ENCODE measurements around the gene THEMIS2. TPM values are rescaled to one million over a fixed set of nuclear protein-coding genes. Genes with fewer than 3 reads are reported as not detected.
"Not testable (repeated sequence)": the region's sequence is repeated elsewhere in the genome, so short reads cannot be mapped to it uniquely, and the experiment has no call there.

The THEMIS2 gene
- total RNA-seq: 10 to 100 TPM in 1 of 6 experiments, 1 to 10 TPM in 5; 3.3 to 14.3 (median 7.6) TPM
- long read RNA-seq: 0 reads

DNA sequence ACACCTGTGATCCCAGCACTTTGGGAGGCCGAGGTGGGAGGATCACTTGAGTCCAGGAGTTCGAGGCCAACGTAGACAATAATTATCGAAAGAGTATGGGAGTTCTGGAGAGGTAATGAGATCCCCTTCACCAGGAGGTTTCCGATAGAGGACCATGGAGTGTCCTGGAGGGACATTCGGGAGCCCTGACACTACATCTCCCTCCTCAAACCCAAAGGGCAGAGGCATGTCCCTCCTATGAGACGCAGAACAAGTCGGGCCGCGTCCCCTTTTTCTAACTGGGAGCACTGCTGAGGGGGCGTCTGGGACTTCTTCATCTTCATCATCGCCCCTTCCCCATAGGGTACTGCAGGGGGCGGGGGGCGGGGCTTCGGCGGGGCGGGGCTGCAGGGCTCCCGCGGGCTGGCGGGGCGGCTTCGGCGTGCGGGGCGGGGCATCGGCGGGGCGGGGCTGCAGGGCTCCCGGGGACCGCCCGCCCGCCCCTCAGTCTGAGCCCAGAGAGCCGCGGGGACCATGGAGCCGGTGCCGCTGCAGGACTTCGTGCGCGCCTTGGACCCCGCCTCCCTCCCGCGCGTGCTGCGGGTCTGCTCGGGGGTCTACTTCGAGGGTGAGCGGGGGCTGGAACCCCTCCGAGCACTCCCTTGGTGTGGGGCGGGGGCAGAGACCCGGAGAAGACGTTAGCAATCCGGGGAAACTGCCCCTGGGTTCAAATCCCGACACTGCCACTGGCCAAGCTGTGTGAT, at the start of gene THEMIS2:
Gene THEMIS2, plus strand, starts transcription at position 486 of the 743 bp plus-strand sequence. Its CDS starts 28 bp downstream, at position 514.
- TF ChIP-seq, protein P1, sequence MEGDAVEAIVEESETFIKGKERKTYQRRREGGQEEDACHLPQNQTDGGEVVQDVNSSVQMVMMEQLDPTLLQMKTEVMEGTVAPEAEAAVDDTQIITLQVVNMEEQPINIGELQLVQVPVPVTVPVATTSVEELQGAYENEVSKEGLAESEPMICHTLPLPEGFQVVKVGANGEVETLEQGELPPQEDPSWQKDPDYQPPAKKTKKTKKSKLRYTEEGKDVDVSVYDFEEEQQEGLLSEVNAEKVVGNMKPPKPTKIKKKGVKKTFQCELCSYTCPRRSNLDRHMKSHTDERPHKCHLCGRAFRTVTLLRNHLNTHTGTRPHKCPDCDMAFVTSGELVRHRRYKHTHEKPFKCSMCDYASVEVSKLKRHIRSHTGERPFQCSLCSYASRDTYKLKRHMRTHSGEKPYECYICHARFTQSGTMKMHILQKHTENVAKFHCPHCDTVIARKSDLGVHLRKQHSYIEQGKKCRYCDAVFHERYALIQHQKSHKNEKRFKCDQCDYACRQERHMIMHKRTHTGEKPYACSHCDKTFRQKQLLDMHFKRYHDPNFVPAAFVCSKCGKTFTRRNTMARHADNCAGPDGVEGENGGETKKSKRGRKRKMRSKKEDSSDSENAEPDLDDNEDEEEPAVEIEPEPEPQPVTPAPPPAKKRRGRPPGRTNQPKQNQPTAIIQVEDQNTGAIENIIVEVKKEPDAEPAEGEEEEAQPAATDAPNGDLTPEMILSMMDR (IDR thresholded peaks at IDR 0.05): no peak
- peak; percentile 73 for TF ChIP-seq POLR2A (IDR thresholded peaks at IDR 0.05)
- Histone ChIP-seq H3K36me3 (no peaks in the 10 kb centered on the region), H3K9me3 (no peaks in the 10 kb centered on the region), H3K27me3 (no peaks in the 10 kb centered on the region), H3K27ac (peak within 1 kb of the TSS; percentile 62 to 78 (median 77)), H3K4me1 (no peaks in the 10 kb centered on the region), H3K4me3 (peak within 1 kb of the TSS; percentile 56 to 68 (median 60))
- WGBS (ENCODE audit: insufficient coverage, low coverage, low lambda C conversion rate, missing lambda C conversion rate): 58% methylated on average over 9 of the region's 53 CpGs
- intact Hi-C loops (cut with DNase I): no loop called here
- ATAC-seq (peak; percentile 78 to 81 (median 80)), DNase-seq (peak; percentile 74 to 82 (median 81))

GRCh38 chr1:27823784-27824183, 48.6 kb upstream of the THEMIS2 start:
- 89% methylated on average over 2 of the region's 4 CpGs for WGBS (ENCODE audit: insufficient coverage, low coverage, low lambda C conversion rate, missing lambda C conversion rate)
- Histone ChIP-seq H3K4me1 (no peaks in the 10 kb centered on the region), H3K4me3 (no peak overlapping the region), H3K36me3 (peaks cover 0 to 22% (median 7%) of the 10 kb centered on the region in 4 donors), H3K27me3 (no peaks in the 10 kb centered on the region), H3K27ac (no peak overlapping the region), H3K9me3 (no peaks in the 10 kb centered on the region)
- DNase-seq: no peak
- intact Hi-C loops (cut with DNase I): no loop called here
- TF ChIP-seq, protein P1 (IDR thresholded peaks at IDR 0.05): no peak
- ATAC-seq: no peak

GRCh38 chr1:27824411-27824810, 47.9 kb upstream of the THEMIS2 start:
- 100% methylated on average over 1 of the region's 4 CpGs for WGBS (ENCODE audit: insufficient coverage, low coverage, low lambda C conversion rate, missing lambda C conversion rate)
- Histone ChIP-seq H3K36me3 (peaks cover 0 to 16% (median 7%) of the 10 kb centered on the region in 4 donors), H3K27me3 (no peaks in the 10 kb centered on the region), H3K4me1 (no peaks in the 10 kb centered on the region), H3K4me3 (no peak overlapping the region), H3K9me3 (no peaks in the 10 kb centered on the region), H3K27ac (no peak overlapping the region)
- intact Hi-C loops (cut with DNase I): no loop called here
- DNase-seq (no peak), ATAC-seq (no peak)
- TF ChIP-seq POLR2A (IDR thresholded peaks at IDR 0.05): no peak
- TF ChIP-seq, protein P1 (IDR thresholded peaks at IDR 0.05): no peak

DNA sequence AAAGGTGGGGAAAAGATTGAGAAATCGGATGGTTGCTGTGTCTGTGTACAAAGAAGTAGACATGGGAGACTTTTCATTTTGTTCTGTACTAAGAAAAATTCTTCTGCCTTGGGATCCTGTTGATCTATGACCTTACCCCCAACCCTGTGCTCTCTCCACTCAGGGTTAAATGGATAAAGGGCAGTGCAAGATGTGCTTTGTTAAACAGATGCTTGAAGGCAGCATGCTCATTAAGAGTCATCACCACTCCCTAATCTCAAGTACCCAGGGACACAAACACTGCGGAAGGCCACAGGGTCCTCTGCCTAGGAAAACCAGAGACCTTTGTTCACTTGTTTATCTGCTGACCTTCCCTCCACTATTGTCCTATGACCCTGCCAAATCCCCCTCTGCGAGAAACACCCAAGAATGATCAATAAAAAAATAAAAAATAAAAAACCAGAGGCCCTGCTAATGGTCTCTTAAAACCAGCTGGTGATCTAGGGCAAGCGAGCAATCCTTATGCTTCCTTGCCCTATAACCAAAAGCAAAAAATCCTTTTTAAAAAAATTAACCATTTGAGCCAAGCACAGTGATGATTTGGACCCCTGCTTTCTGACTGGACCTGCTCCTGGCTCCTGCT, 42.9 kb upstream of the THEMIS2 start:
- H3K9me3 ChIP-seq; intact Hi-C loops (cut with DNase I); DNase-seq; ATAC-seq; H3K27me3 ChIP-seq: not testable (repeated sequence)
- H3K4me1 ChIP-seq: peaks cover 0 to 11% (median 4%) of the 10 kb centered on the region in 4 donors
- WGBS (ENCODE audit: insufficient coverage, low coverage, low lambda C conversion rate, missing lambda C conversion rate): 75% methylated on average over 3 of the region's 4 CpGs
- H3K4me3 ChIP-seq: peak overlapping the region in 1 of 3 donors; percentile 94
- peak overlapping the region in 2 of 3 donors; percentile 76 to 83 for H3K27ac ChIP-seq
- H3K36me3 ChIP-seq: peaks cover 0 to 14% (median 0%) of the 10 kb centered on the region in 4 donors

Measured in right lobe of liver (tissue), 6 donors.